Activated T-helper 17 cell treated with anti-CD3 and anti-CD28 coated beads, Interleukin-2, amount 50 U/mL, for 72 hours (primary cell): Measurements from ENCODE around the gene HSPG2. TPM values are rescaled to one million over a fixed set of nuclear protein-coding genes. Genes with fewer than 3 reads are reported as not detected.
"Not testable (repeated sequence)": the region's sequence is repeated elsewhere in the genome, so short reads cannot be mapped to it uniquely, and the experiment has no call there.

Experiments
- ATAC-seq: fragments of 150-1000 bp; cut with Tn5 transposase; replicated peaks from 2 replicates; pipeline ENCODE4 v1.10.0; 2021; ENCODE audit warnings: mild to moderate bottlenecking, moderate library complexity
- H3K27ac Mint-ChIP-seq: one replicate; pipeline ENCODE4 v1.8.0; 2022; ENCODE audit warnings: mixed read lengths
- H3K27me3 Mint-ChIP-seq: one replicate; pipeline ENCODE4 v1.8.0; 2022; ENCODE audit warnings: mixed read lengths
- H3K36me3 Mint-ChIP-seq: one replicate; pipeline ENCODE4 v1.8.0; 2022; ENCODE audit warnings: low read depth, mild to moderate bottlenecking, mixed read lengths
- H3K4me1 Mint-ChIP-seq: one replicate; pipeline ENCODE4 v1.8.0; 2022; ENCODE audit warnings: mixed read lengths
- H3K4me3 Mint-ChIP-seq: one replicate; pipeline ENCODE4 v1.8.0; 2022; ENCODE audit warnings: mild to moderate bottlenecking, mixed read lengths
- H3K9me3 Mint-ChIP-seq: one replicate; pipeline ENCODE4 v1.8.0; 2022; ENCODE audit warnings: mixed read lengths
- total RNA-seq, 2 donors: library from RNA; stranded (reverse); gene quantifications; one replicate each; pipeline ENCODE4 v1.2.3, GENCODE V29; 2022

HSPG2 gene
- total RNA-seq, 2 donors from 2014 or later, result 1.8 to 33.3 TPM

DNA sequence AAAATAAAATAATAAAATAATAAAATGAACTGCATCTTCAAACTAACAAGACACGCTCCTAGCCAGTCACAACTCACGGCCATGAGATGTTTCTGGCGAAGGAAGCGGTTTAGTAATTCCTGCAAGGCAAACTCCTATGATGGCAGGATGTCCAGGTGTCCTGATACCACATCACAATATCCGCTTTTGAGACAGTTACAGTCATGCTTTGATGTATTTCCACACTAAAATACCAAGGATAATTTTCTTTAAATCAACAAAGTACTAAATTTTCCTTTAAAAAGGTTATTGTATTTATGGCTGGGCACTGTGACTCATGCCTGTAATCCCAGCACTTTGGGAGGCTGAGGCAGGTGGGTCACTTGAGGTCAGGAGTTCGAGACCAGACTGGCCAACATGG lies 30.1 kb upstream of the HSPG2 start:
- H3K4me3 Mint-ChIP-seq, H3K27ac Mint-ChIP-seq, H3K36me3 Mint-ChIP-seq, H3K27me3 Mint-ChIP-seq, ATAC-seq, H3K9me3 Mint-ChIP-seq, H3K4me1 Mint-ChIP-seq: not testable (repeated sequence)

DNA sequence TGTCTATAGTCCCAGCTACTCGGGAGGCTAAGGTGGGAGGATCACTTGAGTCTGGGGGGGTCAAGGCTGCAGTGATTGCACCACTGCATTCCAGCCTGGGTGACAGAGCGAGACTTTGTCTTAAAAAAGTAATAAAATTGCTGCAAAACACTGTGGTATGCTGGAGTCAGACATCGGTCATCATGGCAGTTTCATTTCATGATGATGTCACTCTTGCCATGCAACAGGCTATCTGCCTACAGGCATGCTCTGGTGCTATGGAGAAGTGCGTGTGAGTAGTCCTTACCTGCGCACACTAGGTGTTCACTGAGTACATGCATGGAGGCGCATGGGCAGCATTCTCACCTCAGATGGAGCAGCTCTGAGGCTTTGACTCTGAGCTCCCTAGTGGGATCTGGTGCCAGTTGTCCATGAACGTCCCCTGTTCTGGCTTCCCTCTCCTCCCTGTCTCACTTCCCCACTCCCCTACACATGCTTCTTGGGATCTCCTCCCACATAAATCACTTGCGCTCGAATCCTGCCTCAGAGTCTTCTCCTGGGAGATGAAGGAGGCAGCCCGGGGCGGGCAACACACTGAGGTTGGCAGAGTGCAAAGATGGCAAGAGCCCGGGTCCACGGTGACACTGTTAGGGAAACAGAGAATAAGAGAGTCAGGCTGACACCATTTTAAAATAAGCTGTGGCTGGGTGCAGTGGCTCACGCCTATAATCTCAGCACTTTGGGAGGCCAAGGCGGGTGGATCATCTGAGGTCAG lies 29.3 kb upstream of the HSPG2 start:
- no peak overlapping the region for H3K4me3 Mint-ChIP-seq
- no peaks in the 10 kb centered on the region for H3K9me3 Mint-ChIP-seq
- H3K27ac Mint-ChIP-seq, result no peak overlapping the region
- peaks cover 4% of the 10 kb centered on the region for H3K27me3 Mint-ChIP-seq
- peaks cover 4% of the 10 kb centered on the region for H3K4me1 Mint-ChIP-seq
- no peaks in the 10 kb centered on the region for H3K36me3 Mint-ChIP-seq
- peak; percentile 62 for ATAC-seq

DNA sequence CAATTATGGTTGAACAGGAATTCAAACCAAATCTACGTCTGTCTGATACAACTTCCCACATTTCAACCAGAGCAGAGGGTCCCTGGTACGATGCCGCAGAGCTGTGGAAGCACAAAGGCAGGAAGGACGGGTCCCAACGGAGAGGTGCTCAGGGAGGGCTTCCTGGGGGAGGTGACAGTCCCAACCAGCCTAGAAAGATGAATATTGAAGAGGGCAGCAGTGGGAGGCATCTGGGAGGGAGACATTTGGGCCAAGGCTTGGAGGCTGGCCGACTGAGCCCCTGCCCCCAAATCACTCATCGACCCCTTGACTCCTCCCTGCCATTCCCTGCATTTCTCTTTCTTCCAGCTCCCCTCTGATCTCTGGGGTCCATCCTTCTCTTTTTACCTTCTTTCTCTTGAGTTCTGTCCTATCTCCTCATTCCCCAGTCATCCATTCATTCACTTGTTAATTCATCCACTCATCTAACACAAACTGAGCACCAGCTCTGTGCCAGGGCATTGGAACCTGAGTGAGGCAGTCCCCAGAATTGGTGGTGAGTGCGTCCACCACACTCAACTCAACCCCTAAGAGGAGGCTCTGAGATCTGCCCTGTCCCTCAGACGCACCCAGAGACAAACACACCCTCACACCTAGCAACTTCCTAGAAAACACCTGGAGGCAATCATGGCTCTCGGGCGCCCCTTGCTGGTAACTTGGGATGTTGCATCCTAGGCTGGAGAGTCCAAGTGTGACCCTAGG lies 26.5 kb upstream of the HSPG2 start:
- Mint-ChIP-seq H3K27me3 (peaks cover 2% of the 10 kb centered on the region), H3K4me3 (no peak overlapping the region), H3K36me3 (no peaks in the 10 kb centered on the region), H3K4me1 (peaks cover 4% of the 10 kb centered on the region), H3K27ac (peak overlapping the region; percentile 18), H3K9me3 (no peaks in the 10 kb centered on the region)
- peak; percentile 94 for ATAC-seq

DNA sequence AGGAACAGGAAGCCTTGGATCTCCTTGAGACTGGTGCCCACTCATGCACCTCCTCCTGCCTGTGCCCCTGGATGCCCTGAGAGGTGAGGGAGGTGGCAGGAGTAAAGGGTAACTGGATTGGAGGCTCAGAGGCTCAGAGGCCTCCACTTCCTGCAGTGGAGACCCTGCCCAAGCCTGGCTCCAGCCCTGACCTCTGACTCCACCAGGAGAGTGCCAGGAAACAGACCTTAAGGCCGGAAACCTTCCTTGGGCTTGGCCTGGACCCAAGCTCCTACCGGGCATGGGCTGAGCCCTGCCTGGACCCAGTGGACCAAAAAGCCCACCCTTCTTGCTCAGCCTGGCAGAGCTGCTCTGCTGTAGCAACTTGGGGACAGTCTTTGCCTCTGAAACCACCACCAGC lies 24.7 kb upstream of the HSPG2 start:
- H3K4me1 Mint-ChIP-seq, result peaks cover 18% of the 10 kb centered on the region
- H3K27me3 Mint-ChIP-seq, result no peaks in the 10 kb centered on the region
- H3K4me3 Mint-ChIP-seq, result no peak overlapping the region
- H3K36me3 Mint-ChIP-seq, result no peaks in the 10 kb centered on the region
- no peaks in the 10 kb centered on the region for H3K9me3 Mint-ChIP-seq
- ATAC-seq, result no peak
- no peak overlapping the region for H3K27ac Mint-ChIP-seq

DNA sequence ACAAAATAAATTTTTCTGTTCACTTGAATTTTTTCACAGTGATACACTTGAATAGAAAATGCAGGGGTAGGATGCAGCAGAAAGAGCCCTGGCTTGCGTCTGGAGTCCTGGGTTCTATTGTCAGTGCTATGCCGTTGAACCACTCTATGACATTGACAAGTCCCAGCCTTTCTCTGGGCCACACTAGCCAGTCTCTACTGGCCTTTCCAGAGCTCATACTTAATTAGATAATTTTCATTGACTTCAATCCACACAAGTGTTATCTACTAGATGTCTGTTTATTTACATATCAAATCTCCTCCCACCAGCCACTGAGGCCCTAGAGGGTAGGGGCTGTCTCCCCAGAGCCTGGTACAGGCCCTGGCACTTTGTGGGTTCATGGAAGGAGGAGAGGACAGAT lies 24.2 kb upstream of the HSPG2 start:
- H3K4me3 Mint-ChIP-seq, result no peak overlapping the region
- ATAC-seq, result no peak
- no peak overlapping the region for H3K27ac Mint-ChIP-seq
- no peaks in the 10 kb centered on the region for H3K27me3 Mint-ChIP-seq
- H3K36me3 Mint-ChIP-seq, result no peaks in the 10 kb centered on the region
- no peaks in the 10 kb centered on the region for H3K9me3 Mint-ChIP-seq
- H3K4me1 Mint-ChIP-seq, result peaks cover 20% of the 10 kb centered on the region

- H3K4me3 Mint-ChIP-seq, result peak overlapping the region; percentile 72
- peak overlapping the region; percentile 88 for H3K27ac Mint-ChIP-seq
- peak; percentile 86 for ATAC-seq
- H3K36me3 Mint-ChIP-seq, result no peaks in the 10 kb centered on the region
- no peaks in the 10 kb centered on the region for H3K9me3 Mint-ChIP-seq
- no peaks in the 10 kb centered on the region for H3K27me3 Mint-ChIP-seq
- H3K4me1 Mint-ChIP-seq, result peaks cover 16% of the 10 kb centered on the region
Observed at GRCh38 chr1:21956720-21957552, 19.8 kb upstream of the HSPG2 start.

- H3K9me3 Mint-ChIP-seq, result no peaks in the 10 kb centered on the region
- ATAC-seq, result no peak
- H3K4me1 Mint-ChIP-seq, result peaks cover 16% of the 10 kb centered on the region
- no peak overlapping the region for H3K27ac Mint-ChIP-seq
- no peak overlapping the region for H3K4me3 Mint-ChIP-seq
- H3K36me3 Mint-ChIP-seq, result no peaks in the 10 kb centered on the region
- no peaks in the 10 kb centered on the region for H3K27me3 Mint-ChIP-seq
Observed at GRCh38 chr1:21955501-21956281, 18.6 kb upstream of the HSPG2 start.

GRCh38 chr1:21955058-21955457 lies 17.9 kb upstream of the HSPG2 start:
- H3K4me1 Mint-ChIP-seq, result peaks cover 16% of the 10 kb centered on the region
- H3K4me3 Mint-ChIP-seq, result no peak overlapping the region
- ATAC-seq, result no peak
- no peaks in the 10 kb centered on the region for H3K27me3 Mint-ChIP-seq
- no peak overlapping the region for H3K27ac Mint-ChIP-seq
- no peaks in the 10 kb centered on the region for H3K9me3 Mint-ChIP-seq
- no peaks in the 10 kb centered on the region for H3K36me3 Mint-ChIP-seq

DNA sequence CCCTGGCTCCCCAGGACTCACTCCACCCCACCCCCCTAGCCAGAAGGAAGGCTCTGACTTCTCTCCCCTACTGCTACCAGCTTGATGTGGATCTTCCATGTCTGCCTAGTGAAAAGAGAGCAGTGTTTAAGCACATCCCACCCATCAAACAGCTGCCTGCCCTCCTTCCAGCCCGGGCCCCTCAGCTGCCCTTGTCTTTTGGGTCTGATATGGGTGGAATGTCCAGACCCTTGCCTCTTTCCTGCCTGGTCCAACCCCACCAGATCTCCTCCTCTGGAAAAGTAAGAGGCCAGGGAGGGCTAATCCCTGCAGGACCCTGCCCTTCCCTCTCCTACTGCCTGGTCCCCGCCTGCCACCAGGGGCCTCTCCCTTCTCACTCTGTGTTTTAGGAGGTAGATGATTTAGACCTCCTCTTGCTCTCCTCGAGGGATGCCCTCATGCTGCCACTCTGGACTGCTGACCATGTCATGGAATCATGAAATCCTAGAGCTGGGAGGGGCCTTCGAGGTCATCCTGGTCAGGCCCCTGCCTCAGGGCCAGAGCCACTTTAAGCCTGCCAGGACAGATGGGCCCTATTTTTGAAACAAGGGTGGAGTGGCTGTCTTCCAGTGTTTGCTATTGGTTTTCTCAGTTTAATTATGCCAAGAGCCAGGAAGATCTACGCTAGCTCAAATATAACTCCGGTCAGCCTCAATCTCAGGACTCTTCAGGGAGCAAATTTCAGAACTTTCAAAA lies 15.8 kb upstream of the HSPG2 start:
- H3K9me3 Mint-ChIP-seq, result no peaks in the 10 kb centered on the region
- H3K4me1 Mint-ChIP-seq, result peaks cover 10% of the 10 kb centered on the region
- no peak overlapping the region for H3K4me3 Mint-ChIP-seq
- no peak for ATAC-seq
- H3K36me3 Mint-ChIP-seq, result no peaks in the 10 kb centered on the region
- no peaks in the 10 kb centered on the region for H3K27me3 Mint-ChIP-seq
- H3K27ac Mint-ChIP-seq, result peak overlapping the region; percentile 36

GRCh38 chr1:21951226-21951870 lies 14.2 kb upstream of the HSPG2 start:
- no peaks in the 10 kb centered on the region for H3K9me3 Mint-ChIP-seq
- no peak overlapping the region for H3K27ac Mint-ChIP-seq
- H3K4me3 Mint-ChIP-seq, result no peak overlapping the region
- ATAC-seq, result no peak
- no peaks in the 10 kb centered on the region for H3K36me3 Mint-ChIP-seq
- no peaks in the 10 kb centered on the region for H3K27me3 Mint-ChIP-seq
- no peaks in the 10 kb centered on the region for H3K4me1 Mint-ChIP-seq

GRCh38 chr1:21950734-21951133 lies 13.6 kb upstream of the HSPG2 start:
- Mint-ChIP-seq H3K27ac (no peak overlapping the region), H3K4me3 (no peak overlapping the region), H3K4me1 (no peaks in the 10 kb centered on the region), H3K36me3 (no peaks in the 10 kb centered on the region), H3K27me3 (no peaks in the 10 kb centered on the region), H3K9me3 (no peaks in the 10 kb centered on the region)
- no peak for ATAC-seq

DNA sequence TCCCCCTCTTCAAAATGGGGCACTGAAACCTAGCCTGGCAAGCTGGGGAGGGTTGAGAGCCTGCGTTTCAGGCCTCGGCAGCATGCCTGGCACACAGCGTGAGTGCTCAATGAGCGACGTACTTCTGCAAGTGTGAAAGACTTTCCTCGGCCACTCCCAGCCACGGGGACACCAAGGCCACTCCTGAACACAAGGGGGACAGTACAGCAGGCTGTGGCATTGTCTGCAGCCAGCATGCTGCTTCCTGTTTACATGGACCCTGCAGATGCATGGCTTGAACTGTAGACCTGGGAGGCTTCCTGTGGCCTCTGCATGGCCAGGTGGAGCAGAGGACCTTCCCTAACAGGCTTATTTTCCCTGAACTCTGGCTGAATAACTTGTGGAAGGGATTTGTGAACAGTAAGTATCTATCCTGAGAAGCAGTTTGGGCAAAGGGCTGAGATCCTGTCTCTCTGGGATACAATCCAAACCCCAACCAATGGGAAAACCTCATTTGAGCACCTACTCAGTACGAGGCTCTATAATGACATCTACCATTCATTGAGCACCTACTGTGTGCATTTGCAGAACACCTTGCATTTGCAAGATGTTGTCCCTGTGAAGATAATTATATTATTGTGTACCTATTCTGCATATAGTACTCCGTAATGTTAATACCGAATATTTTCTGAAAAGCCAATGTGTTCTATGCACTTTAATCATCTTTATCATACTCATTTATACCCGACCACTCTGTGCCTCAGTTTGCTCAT lies 9.9 kb upstream of the HSPG2 start:
- Mint-ChIP-seq H3K27me3 (no peaks in the 10 kb centered on the region), H3K27ac (no peak overlapping the region), H3K9me3 (no peaks in the 10 kb centered on the region), H3K36me3 (no peaks in the 10 kb centered on the region), H3K4me3 (no peak overlapping the region), H3K4me1 (no peaks in the 10 kb centered on the region)
- no peak for ATAC-seq

- ATAC-seq, result no peak
- H3K9me3 Mint-ChIP-seq, result no peaks in the 10 kb centered on the region
- no peaks in the 10 kb centered on the region for H3K27me3 Mint-ChIP-seq
- no peak overlapping the region for H3K4me3 Mint-ChIP-seq
- no peaks in the 10 kb centered on the region for H3K4me1 Mint-ChIP-seq
- no peaks in the 10 kb centered on the region for H3K36me3 Mint-ChIP-seq
- no peak overlapping the region for H3K27ac Mint-ChIP-seq
Observed at GRCh38 chr1:21944733-21945073, 7.6 kb upstream of the HSPG2 start.
